Astrocyte (in vitro differentiated cells and primary cell): ENCODE measurements around the gene GMEB2.

Experiments used
- EZH2 ChIP-seq: IDR thresholded peaks from 2 replicates; pipeline ENCODE4 v1.6.1; 2012; ENCODE audit warnings: mild to moderate bottlenecking, low read length, inconsistent platforms; ENCODE audit not compliant: insufficient read depth
- TF ChIP-seq, protein P1 (sequence below): IDR thresholded peaks from 2 replicates; pipeline ENCODE4 v1.5.1; 2011; ENCODE audit warnings: low read depth, mild to moderate bottlenecking, inconsistent platforms, low read length, moderate library complexity; ENCODE audit not compliant: insufficient read depth

DNA sequence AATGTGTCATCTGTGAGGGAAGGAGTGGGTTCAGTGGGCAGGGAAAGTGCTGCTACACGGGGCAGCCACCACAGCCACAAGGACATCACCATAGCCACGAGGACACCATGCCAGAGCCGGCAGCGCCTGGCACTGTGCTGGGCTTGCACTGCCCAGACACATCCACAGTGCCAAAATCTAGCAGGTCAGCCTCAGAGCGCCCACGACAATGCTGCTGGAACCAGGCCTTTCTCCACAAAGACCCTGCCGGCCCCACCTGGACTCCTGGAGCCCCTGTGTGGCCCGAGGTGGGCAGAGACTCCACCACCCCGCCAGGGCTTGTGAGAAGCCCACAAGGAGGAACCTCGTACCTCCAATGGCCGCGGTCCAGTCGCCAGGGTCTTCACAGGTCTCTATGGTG, 34.2 kb downstream of the GMEB2 start:
- TF ChIP-seq, protein P1, sequence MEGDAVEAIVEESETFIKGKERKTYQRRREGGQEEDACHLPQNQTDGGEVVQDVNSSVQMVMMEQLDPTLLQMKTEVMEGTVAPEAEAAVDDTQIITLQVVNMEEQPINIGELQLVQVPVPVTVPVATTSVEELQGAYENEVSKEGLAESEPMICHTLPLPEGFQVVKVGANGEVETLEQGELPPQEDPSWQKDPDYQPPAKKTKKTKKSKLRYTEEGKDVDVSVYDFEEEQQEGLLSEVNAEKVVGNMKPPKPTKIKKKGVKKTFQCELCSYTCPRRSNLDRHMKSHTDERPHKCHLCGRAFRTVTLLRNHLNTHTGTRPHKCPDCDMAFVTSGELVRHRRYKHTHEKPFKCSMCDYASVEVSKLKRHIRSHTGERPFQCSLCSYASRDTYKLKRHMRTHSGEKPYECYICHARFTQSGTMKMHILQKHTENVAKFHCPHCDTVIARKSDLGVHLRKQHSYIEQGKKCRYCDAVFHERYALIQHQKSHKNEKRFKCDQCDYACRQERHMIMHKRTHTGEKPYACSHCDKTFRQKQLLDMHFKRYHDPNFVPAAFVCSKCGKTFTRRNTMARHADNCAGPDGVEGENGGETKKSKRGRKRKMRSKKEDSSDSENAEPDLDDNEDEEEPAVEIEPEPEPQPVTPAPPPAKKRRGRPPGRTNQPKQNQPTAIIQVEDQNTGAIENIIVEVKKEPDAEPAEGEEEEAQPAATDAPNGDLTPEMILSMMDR, result no peak
- no peak for TF ChIP-seq EZH2
